ENCODE data around the gene SLC35F6. TPM values are rescaled to one million over a fixed set of nuclear protein-coding genes. Genes with fewer than 3 reads are reported as not detected.

SLC35F6 gene
- total RNA-seq, 1 donor from 2014 or later: 49.3 TPM

GRCh38 chr2:26733413-26733812 lies 30.7 kb upstream of the SLC35F6 start:
- no peak for TF ChIP-seq CTCF (IDR thresholded peaks at IDR 0.05)
- ATAC-seq: no peak
- Histone ChIP-seq H3K36me3 (no peaks in the 10 kb centered on the region), H3K9me3 (no peaks in the 10 kb centered on the region), H3K4me1 (no peaks in the 10 kb centered on the region), H3K4me3 (no peak overlapping the region), H3K27me3 (ENCODE audit: low read depth) (peaks cover 3% of the 10 kb centered on the region), H3K27ac (no peak overlapping the region)
- DNase-seq: no peak
- intact Hi-C loops (cut with DNase I): no loop called here

- no peak overlapping the region for H3K27ac ChIP-seq
- H3K4me3 ChIP-seq: no peak overlapping the region
- no peaks in the 10 kb centered on the region for H3K36me3 ChIP-seq
- H3K4me1 ChIP-seq: no peaks in the 10 kb centered on the region
- TF ChIP-seq CTCF (IDR thresholded peaks at IDR 0.05): no peak
- no peak for ATAC-seq
- H3K27me3 ChIP-seq (ENCODE audit: low read depth): no peaks in the 10 kb centered on the region
- DNase-seq: no peak
- H3K9me3 ChIP-seq: no peaks in the 10 kb centered on the region
- intact Hi-C loops (cut with DNase I): no loop called here
Measured at GRCh38 chr2:26735097-26735496, 29.0 kb upstream of the SLC35F6 start.

GRCh38 chr2:26735883-26736588 lies 28.0 kb upstream of the SLC35F6 start:
- peak; percentile 12 to 27 for ATAC-seq
- no peak overlapping the region for H3K4me3 ChIP-seq
- intact Hi-C loops (cut with DNase I): no loop called here

GRCh38 chr2:26737221-26737620 lies 26.9 kb upstream of the SLC35F6 start:
- Histone ChIP-seq H3K9me3 (no peaks in the 10 kb centered on the region), H3K36me3 (no peaks in the 10 kb centered on the region), H3K4me1 (peaks cover 7% of the 10 kb centered on the region), H3K27me3 (ENCODE audit: low read depth) (no peaks in the 10 kb centered on the region), H3K27ac (no peak overlapping the region), H3K4me3 (no peak overlapping the region)
- TF ChIP-seq CTCF (IDR thresholded peaks at IDR 0.05): no peak
- intact Hi-C loops (cut with DNase I): no loop called here
- DNase-seq (no peak), ATAC-seq (no peak)

More at GRCh38 chr2:26735883-26736588, 28.0 kb upstream of the SLC35F6 start:
- no peaks in the 10 kb centered on the region for H3K36me3 ChIP-seq
- H3K27ac ChIP-seq: no peak overlapping the region
- H3K4me1 ChIP-seq: peaks cover 1% of the 10 kb centered on the region
- DNase-seq: no peak
- no peaks in the 10 kb centered on the region for H3K27me3 ChIP-seq (ENCODE audit: low read depth)
- no peak for TF ChIP-seq CTCF (IDR thresholded peaks at IDR 0.05)
- H3K9me3 ChIP-seq: no peaks in the 10 kb centered on the region

GRCh38 chr2:26738481-26738880 lies 25.6 kb upstream of the SLC35F6 start:
- no peaks in the 10 kb centered on the region for H3K36me3 ChIP-seq
- H3K27me3 ChIP-seq (ENCODE audit: low read depth): no peaks in the 10 kb centered on the region
- no peak overlapping the region for H3K27ac ChIP-seq
- no peaks in the 10 kb centered on the region for H3K9me3 ChIP-seq
- no peak overlapping the region for H3K4me3 ChIP-seq
- DNase-seq: no peak
- intact Hi-C loops (cut with DNase I): no loop called here
- H3K4me1 ChIP-seq: peaks cover 7% of the 10 kb centered on the region
- TF ChIP-seq CTCF (IDR thresholded peaks at IDR 0.05): no peak
- ATAC-seq: no peak

All from lower lobe of right lung (tissue), 2 donors.